Trophoblast cell (in vitro differentiated cells and primary cell): ENCODE measurements around the gene TASOR2.

Experiments used
- DNase-seq, 2 donors: peaks; one replicate each; pipeline ENCODE4 v3.0.0-alpha.2; 2016
- H2AFZ ChIP-seq: 2 replicates; pipeline ENCODE4 v1.6.1; 2013; ENCODE audit warnings: low read length, moderate library complexity, mild to moderate bottlenecking; ENCODE audit not compliant: insufficient read depth, poor library complexity
- H2AK5ac ChIP-seq: 2 replicates; pipeline ENCODE4 v1.6.1; 2013; ENCODE audit warnings: mild to moderate bottlenecking, low read length
- H2BK120ac ChIP-seq: 2 replicates; pipeline ENCODE4 v1.6.1; 2013; ENCODE audit warnings: low read length, mild to moderate bottlenecking, moderate library complexity; ENCODE audit not compliant: insufficient read depth, poor library complexity
- H2BK12ac ChIP-seq: 2 replicates; pipeline ENCODE4 v1.6.1; 2013; ENCODE audit warnings: mild to moderate bottlenecking, low read length, moderate library complexity
- H2BK5ac ChIP-seq: 2 replicates; pipeline ENCODE4 v1.6.1; 2013; ENCODE audit warnings: low read length, low read depth, moderate library complexity, mild to moderate bottlenecking; ENCODE audit not compliant: poor library complexity
- H3K14ac ChIP-seq: 2 replicates; pipeline ENCODE4 v1.6.1; 2013; ENCODE audit warnings: mild to moderate bottlenecking, low read length
- H3K18ac ChIP-seq: 2 replicates; pipeline ENCODE4 v1.6.1; 2013; ENCODE audit warnings: mild to moderate bottlenecking, low read length
- H3K23ac ChIP-seq: 2 replicates; pipeline ENCODE4 v1.6.1; 2013; ENCODE audit warnings: low read length
- H3K27ac ChIP-seq: 2 replicates; pipeline ENCODE4 v1.5.1; 2013; ENCODE audit warnings: low read depth, mild to moderate bottlenecking, inconsistent platforms, low read length, moderate library complexity
- H3K27me3 ChIP-seq: 2 replicates; pipeline ENCODE4 v1.6.1; 2013; ENCODE audit warnings: inconsistent platforms, mild to moderate bottlenecking, low read length, moderate library complexity; ENCODE audit not compliant: insufficient read depth
- H3K36me3 ChIP-seq, 2 experiments: 1 replicate in 1 of 2; 2 replicates in 1 of 2; pipeline ENCODE4 v1.6.1; 2013; ENCODE audit warnings: low read length in 2 of 2, mild to moderate bottlenecking in 2 of 2, moderate library complexity in 1 of 2; ENCODE audit not compliant: insufficient read depth in 2 of 2, control insufficient read depth in 1 of 2
- H3K4ac ChIP-seq: 2 replicates; pipeline ENCODE4 v1.6.1; 2013; ENCODE audit warnings: low read depth, mild to moderate bottlenecking, low read length, moderate library complexity
- H3K4me1 ChIP-seq, 2 experiments: 1 replicate in 1 of 2; 2 replicates in 1 of 2; pipeline ENCODE4 v1.6.1; 2013; ENCODE audit warnings: low read length in 2 of 2, mild to moderate bottlenecking in 2 of 2, moderate library complexity in 1 of 2; ENCODE audit not compliant: insufficient read depth in 2 of 2, control insufficient read depth in 1 of 2
- H3K4me2 ChIP-seq: 2 replicates; pipeline ENCODE4 v1.6.1; 2013; ENCODE audit warnings: inconsistent platforms, mild to moderate bottlenecking, low read length, moderate library complexity
- H3K4me3 ChIP-seq: 2 replicates; pipeline ENCODE4 v1.5.1; 2013; ENCODE audit warnings: mild to moderate bottlenecking, low read depth, low read length, inconsistent platforms
- H3K79me1 ChIP-seq: one replicate; pipeline ENCODE4 v1.6.1; 2013; ENCODE audit warnings: low read length
- H3K79me2 ChIP-seq: 2 replicates; pipeline ENCODE4 v1.6.1; 2013; ENCODE audit warnings: low read length, mild to moderate bottlenecking; ENCODE audit not compliant: control insufficient read depth, insufficient read depth, poor library complexity
- H3K9ac ChIP-seq: 2 replicates; pipeline ENCODE4 v1.6.1; 2013; ENCODE audit warnings: mild to moderate bottlenecking, low read length
- H3K9me3 ChIP-seq: 2 replicates; pipeline ENCODE4 v1.6.1; 2013; ENCODE audit warnings: low read depth, mild to moderate bottlenecking, control low read depth, inconsistent platforms, low read length; ENCODE audit not compliant: insufficient read depth
- H4K12ac ChIP-seq: 2 replicates; pipeline ENCODE4 v1.6.1; 2013; ENCODE audit warnings: low read depth, mild to moderate bottlenecking, low read length, moderate library complexity
- H4K8ac ChIP-seq: 2 replicates; pipeline ENCODE4 v1.6.1; 2013; ENCODE audit warnings: low read depth, mild to moderate bottlenecking, low read length, moderate library complexity
- H4K91ac ChIP-seq: one replicate; pipeline ENCODE4 v1.6.1; 2013; ENCODE audit warnings: low read depth, mild to moderate bottlenecking, low read length, moderate library complexity
- WGBS: extraction: QIAGEN DNeasy Blood & Tissue Kit; methylation state at CpG from one replicate; pipeline ENCODE4 v1.1.7; 2013; ENCODE audit warnings: missing lambda C conversion rate; ENCODE audit not compliant: insufficient read length, insufficient coverage; ENCODE audit errors: extremely low coverage; 5-methylcytosine and 5-hydroxymethylcytosine counted together

Gene TASOR2

DNA sequence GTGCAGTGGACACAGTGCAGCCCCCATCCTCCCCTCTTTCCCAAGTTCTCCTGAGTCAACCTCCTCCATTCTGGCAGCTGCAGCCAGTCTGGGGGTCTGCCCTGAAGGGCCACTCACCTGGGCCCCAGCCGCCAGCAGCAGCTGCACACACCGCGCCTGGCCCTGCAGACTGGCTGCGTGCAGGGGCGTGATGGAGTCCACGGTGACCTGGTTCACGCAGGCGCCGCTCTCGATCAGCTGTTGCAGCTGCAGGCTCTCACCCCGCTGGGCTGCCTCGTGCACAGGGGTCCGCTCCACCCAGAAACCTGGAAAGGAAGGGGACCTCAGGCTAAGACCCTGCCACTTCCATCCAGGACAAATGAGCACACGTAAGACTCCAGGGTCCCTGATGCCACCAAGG, 31.9 kb upstream of the TASOR2 start:
- Histone ChIP-seq H3K4me2 (no peak overlapping the region), H3K79me2 (no peaks in the 10 kb centered on the region), H3K4ac (no peak overlapping the region), H4K12ac (no peak overlapping the region), H2BK120ac (no peak overlapping the region), H2BK5ac (no peak overlapping the region), H3K4me3 (no peak overlapping the region), H3K27me3 (no peaks in the 10 kb centered on the region), H4K8ac (no peak overlapping the region), H2BK12ac (no peak overlapping the region), H3K23ac (no peak overlapping the region), H3K9me3 (peaks cover 2% of the 10 kb centered on the region), H2AFZ (no peak overlapping the region), H3K79me1 (no peaks in the 10 kb centered on the region), H3K14ac (no peak overlapping the region), H3K4me1 (peaks cover 0 to 3% of the 10 kb centered on the region in 2 experiments), H2AK5ac (no peak overlapping the region), H3K18ac (no peak overlapping the region), H3K27ac (no peak overlapping the region), H4K91ac (no peak overlapping the region), H3K36me3 (no peaks in the 10 kb centered on the region), H3K9ac (no peak overlapping the region)
- DNase-seq: no peak
- no CpG with 5 or more reads among the region's 14 CpGs for WGBS

DNA sequence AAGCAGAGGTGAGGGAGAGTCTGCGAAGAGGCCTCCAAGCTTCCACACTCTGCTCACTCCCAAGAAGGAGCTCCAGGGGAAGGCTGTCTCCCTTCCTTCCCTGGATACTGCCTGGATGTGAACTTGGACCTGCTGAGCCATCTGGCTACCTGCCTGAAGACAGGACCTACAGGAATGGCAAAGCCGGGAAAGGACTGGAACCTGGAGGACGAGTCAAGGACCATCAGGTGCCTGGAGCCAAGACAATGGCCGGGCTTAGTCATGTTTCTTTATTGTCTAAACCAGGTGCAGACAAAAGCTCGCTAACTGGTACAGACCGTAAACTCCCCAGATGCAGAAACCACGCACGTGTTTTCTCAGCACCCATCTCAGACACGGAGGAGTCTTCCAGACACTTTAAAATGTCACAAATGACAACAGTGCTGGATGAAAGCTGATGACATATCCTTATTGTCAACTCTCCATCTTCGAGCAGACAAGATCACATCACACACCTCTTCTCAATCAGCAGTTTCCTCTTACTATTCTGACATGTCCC, 30.4 kb upstream of the TASOR2 start:
- no peak overlapping the region for H3K14ac ChIP-seq
- H2BK120ac ChIP-seq: no peak overlapping the region
- no peak overlapping the region for H2AFZ ChIP-seq
- H3K9me3 ChIP-seq: peaks cover 2% of the 10 kb centered on the region
- H4K12ac ChIP-seq: no peak overlapping the region
- no peak overlapping the region for H2BK5ac ChIP-seq
- H3K79me1 ChIP-seq: no peaks in the 10 kb centered on the region
- H3K4me3 ChIP-seq: no peak overlapping the region
- peaks cover 3 to 7% of the 10 kb centered on the region in 2 experiments for H3K4me1 ChIP-seq
- H4K8ac ChIP-seq: no peak overlapping the region
- H3K4ac ChIP-seq: no peak overlapping the region
- H2BK12ac ChIP-seq: no peak overlapping the region
- WGBS: no CpG with 5 or more reads among the region's 10 CpGs
- no peaks in the 10 kb centered on the region for H3K36me3 ChIP-seq
- H3K4me2 ChIP-seq: no peak overlapping the region
- no peak overlapping the region for H4K91ac ChIP-seq
- no peaks in the 10 kb centered on the region for H3K79me2 ChIP-seq
- H3K9ac ChIP-seq: no peak overlapping the region
- no peaks in the 10 kb centered on the region for H3K27me3 ChIP-seq
- no peak overlapping the region for H2AK5ac ChIP-seq
- no peak overlapping the region for H3K18ac ChIP-seq
- no peak overlapping the region for H3K27ac ChIP-seq
- no peak for DNase-seq
- H3K23ac ChIP-seq: no peak overlapping the region

DNA sequence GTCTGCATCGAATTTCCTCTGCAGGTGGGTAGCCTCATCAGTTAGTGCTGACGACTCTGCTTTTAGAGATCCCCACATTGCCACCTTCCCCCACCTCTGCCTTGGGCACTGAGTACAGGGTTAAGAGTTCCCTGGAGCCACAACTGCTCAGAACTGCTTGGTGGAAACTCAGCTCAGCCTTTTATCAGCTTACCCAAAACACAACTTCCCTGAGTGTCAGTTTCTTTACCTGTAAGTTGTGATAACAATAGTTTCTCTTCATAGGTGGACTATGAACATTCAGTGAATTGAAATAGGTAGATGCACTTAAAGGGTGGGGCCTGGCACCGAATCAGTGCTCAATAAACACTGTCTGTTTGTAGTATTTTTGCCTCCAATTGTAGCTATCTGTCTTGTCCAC, 29.5 kb upstream of the TASOR2 start:
- H2BK12ac ChIP-seq: no peak overlapping the region
- H3K23ac ChIP-seq: no peak overlapping the region
- no peak overlapping the region for H3K4me2 ChIP-seq
- no peaks in the 10 kb centered on the region for H3K27me3 ChIP-seq
- H3K9me3 ChIP-seq: peaks cover 2% of the 10 kb centered on the region
- H2AFZ ChIP-seq: no peak overlapping the region
- DNase-seq: no peak
- H4K91ac ChIP-seq: no peak overlapping the region
- H4K8ac ChIP-seq: no peak overlapping the region
- H2AK5ac ChIP-seq: no peak overlapping the region
- H3K79me2 ChIP-seq: no peaks in the 10 kb centered on the region
- H2BK120ac ChIP-seq: no peak overlapping the region
- H2BK5ac ChIP-seq: no peak overlapping the region
- no peak overlapping the region for H4K12ac ChIP-seq
- no peak overlapping the region for H3K14ac ChIP-seq
- H3K4me1 ChIP-seq: peaks cover 11 to 14% of the 10 kb centered on the region in 2 experiments
- no peak overlapping the region for H3K18ac ChIP-seq
- no peak overlapping the region for H3K4ac ChIP-seq
- H3K9ac ChIP-seq: no peak overlapping the region
- no peak overlapping the region for H3K4me3 ChIP-seq
- no CpG with 5 or more reads among the region's 3 CpGs for WGBS
- no peaks in the 10 kb centered on the region for H3K79me1 ChIP-seq
- H3K27ac ChIP-seq: no peak overlapping the region
- H3K36me3 ChIP-seq: no peaks in the 10 kb centered on the region

DNA sequence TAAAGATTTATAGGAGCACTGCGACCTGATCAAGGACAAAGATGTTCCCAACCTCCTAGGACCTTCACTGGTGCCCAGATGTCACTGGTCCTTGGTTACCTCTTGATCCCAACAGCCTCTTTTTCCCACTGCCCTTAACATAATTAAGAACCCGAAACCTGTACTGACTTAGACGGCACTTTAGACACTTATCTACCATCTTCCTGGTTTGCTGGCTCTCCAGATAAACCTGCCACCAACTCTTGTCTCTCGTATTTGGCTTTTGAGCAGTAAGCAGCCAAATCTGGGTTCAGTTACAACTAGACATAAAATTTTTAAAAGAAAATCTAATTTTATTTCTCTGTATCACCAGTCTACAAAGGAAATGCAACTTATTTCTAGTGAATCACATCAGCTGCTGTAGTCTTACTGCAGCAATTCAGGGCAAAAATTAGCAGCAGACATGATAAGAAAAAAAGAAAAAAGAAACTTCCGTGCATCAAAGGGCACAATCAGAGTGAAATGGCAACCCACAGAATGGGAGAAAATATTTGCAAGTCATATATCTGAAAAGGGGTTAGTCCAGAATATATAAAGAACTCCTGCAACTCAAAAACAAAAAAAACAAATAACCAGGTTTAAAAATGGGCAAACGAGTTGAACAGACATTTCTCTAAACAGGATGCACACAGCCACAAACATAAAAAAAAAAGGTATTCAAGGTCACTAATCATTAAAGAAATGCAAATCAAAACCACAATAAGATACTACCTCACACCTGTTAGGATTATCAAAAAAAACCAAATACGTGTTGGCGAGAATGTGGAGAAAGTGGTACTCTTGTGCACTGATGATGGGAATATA, 27.7 kb upstream of the TASOR2 start:
- Histone ChIP-seq H3K9ac (no peak overlapping the region), H3K27ac (no peak overlapping the region), H3K14ac (no peak overlapping the region), H3K79me2 (no peaks in the 10 kb centered on the region), H3K27me3 (no peaks in the 10 kb centered on the region), H2BK5ac (no peak overlapping the region), H4K91ac (no peak overlapping the region), H3K9me3 (peaks cover 2% of the 10 kb centered on the region), H2BK120ac (no peak overlapping the region), H2AK5ac (no peak overlapping the region), H3K23ac (no peak overlapping the region), H3K4me3 (no peak overlapping the region), H3K4me1 (peaks cover 14 to 17% of the 10 kb centered on the region in 2 experiments), H4K8ac (no peak overlapping the region), H3K79me1 (no peaks in the 10 kb centered on the region), H4K12ac (no peak overlapping the region), H3K4me2 (no peak overlapping the region), H3K4ac (no peak overlapping the region), H3K18ac (no peak overlapping the region), H2BK12ac (no peak overlapping the region), H2AFZ (no peak overlapping the region), H3K36me3 (no peaks in the 10 kb centered on the region)
- WGBS: no CpG with 5 or more reads among the region's 8 CpGs
- no peak for DNase-seq
